Endothelial cell (in vitro differentiated cells): ENCODE results near the gene FMC1. TPM values are rescaled to one million over a fixed set of nuclear protein-coding genes. Genes with fewer than 3 reads are reported as not detected.
A peak's percentile ranks its signal among the peaks of the same experiment; 100 is the strongest.

ENCODE experiments used
- DNase-seq: peaks from one replicate; pipeline ENCODE4 v3.0.0; 2021; ENCODE audit warnings: low spot score
- H3K27ac Mint-ChIP-seq: one replicate; pipeline ENCODE4 v1.8.0; 2021; ENCODE audit warnings: mixed read lengths, inconsistent platforms; ENCODE audit not compliant: unreplicated experiment
- H3K27me3 Mint-ChIP-seq: one replicate; pipeline ENCODE4 v1.8.0; 2021; ENCODE audit warnings: mild to moderate bottlenecking, moderate library complexity, mixed read lengths, inconsistent platforms; ENCODE audit not compliant: unreplicated experiment
- H3K36me3 Mint-ChIP-seq: one replicate; pipeline ENCODE4 v1.8.0; 2021; ENCODE audit warnings: mild to moderate bottlenecking, low read depth, mixed read lengths, inconsistent platforms; ENCODE audit not compliant: unreplicated experiment
- H3K4me1 Mint-ChIP-seq: one replicate; pipeline ENCODE4 v1.8.0; 2021; ENCODE audit warnings: mild to moderate bottlenecking, mixed read lengths, inconsistent platforms; ENCODE audit not compliant: unreplicated experiment
- H3K4me3 Mint-ChIP-seq: one replicate; pipeline ENCODE4 v1.8.0; 2021; ENCODE audit warnings: mild to moderate bottlenecking, mixed read lengths, inconsistent platforms; ENCODE audit not compliant: unreplicated experiment
- H3K9me3 Mint-ChIP-seq: one replicate; pipeline ENCODE4 v1.8.0; 2021; ENCODE audit warnings: mixed read lengths, inconsistent platforms; ENCODE audit not compliant: unreplicated experiment
- CTCF ChIP-seq: fragments of 200-600 bp; sonication (generic); IDR thresholded peaks from one replicate; pipeline ENCODE4 v1.5.0; 2021; ENCODE audit warnings: antibody characterized with exemption; ENCODE audit not compliant: unreplicated experiment
- total RNA-seq: library from RNA; stranded (reverse); fragmentation: NEBNext Ultra II Directional; extraction: Animal tissue kit (Norgen Biotek cat#: 25700); gene quantifications from one replicate; pipeline ENCODE4 v1.2.1, GENCODE V29; 2021; ENCODE audit not compliant: unreplicated experiment

Gene FMC1
- total RNA-seq, 1 donor from 2014 or later = 9.0 TPM

- Mint-ChIP-seq H3K27ac (no peak overlapping the region), H3K27me3 (peaks cover 6% of the 10 kb centered on the region), H3K9me3 (no peaks in the 10 kb centered on the region), H3K36me3 (peaks cover 7% of the 10 kb centered on the region), H3K4me3 (no peak overlapping the region), H3K4me1 (peaks cover 25% of the 10 kb centered on the region)
- no peak for TF ChIP-seq CTCF
- DNase-seq = no peak
Observed at GRCh38 chr7:139365336-139365735, 24.2 kb downstream of the FMC1 start.

GRCh38 chr7:139366400-139366799 is 25.3 kb downstream of the FMC1 start:
- DNase-seq = no peak
- peaks cover 1% of the 10 kb centered on the region for H3K27me3 Mint-ChIP-seq
- H3K27ac Mint-ChIP-seq = no peak overlapping the region
- peaks cover 7% of the 10 kb centered on the region for H3K36me3 Mint-ChIP-seq
- no peak overlapping the region for H3K4me3 Mint-ChIP-seq
- no peaks in the 10 kb centered on the region for H3K9me3 Mint-ChIP-seq
- TF ChIP-seq CTCF = no peak
- peaks cover 19% of the 10 kb centered on the region for H3K4me1 Mint-ChIP-seq

- TF ChIP-seq CTCF = no peak
- peak overlapping the region; percentile 79 for H3K27ac Mint-ChIP-seq
- no peak for DNase-seq
- H3K4me1 Mint-ChIP-seq = peaks cover 15% of the 10 kb centered on the region
- H3K9me3 Mint-ChIP-seq = no peaks in the 10 kb centered on the region
- H3K36me3 Mint-ChIP-seq = peaks cover 7% of the 10 kb centered on the region
- H3K27me3 Mint-ChIP-seq = peaks cover 1% of the 10 kb centered on the region
- no peak overlapping the region for H3K4me3 Mint-ChIP-seq
Observed at GRCh38 chr7:139367438-139368155, 26.5 kb downstream of the FMC1 start.

GRCh38 chr7:139370301-139370942 is 29.3 kb downstream of the FMC1 start:
- Mint-ChIP-seq H3K36me3 (peaks cover 10% of the 10 kb centered on the region), H3K4me1 (peaks cover 10% of the 10 kb centered on the region), H3K9me3 (no peaks in the 10 kb centered on the region), H3K27ac (no peak overlapping the region), H3K4me3 (no peak overlapping the region), H3K27me3 (peaks cover 1% of the 10 kb centered on the region)
- no peak for DNase-seq
- TF ChIP-seq CTCF = no peak

GRCh38 chr7:139370943-139371313 is 29.8 kb downstream of the FMC1 start:
- Mint-ChIP-seq H3K36me3 (peaks cover 9% of the 10 kb centered on the region), H3K27me3 (peaks cover 1% of the 10 kb centered on the region), H3K4me3 (peak overlapping the region; percentile 35), H3K9me3 (no peaks in the 10 kb centered on the region), H3K4me1 (peaks cover 10% of the 10 kb centered on the region), H3K27ac (no peak overlapping the region)
- DNase-seq = no peak
- no peak for TF ChIP-seq CTCF
